ENCODE measurements around the gene YPEL2.

DNA sequence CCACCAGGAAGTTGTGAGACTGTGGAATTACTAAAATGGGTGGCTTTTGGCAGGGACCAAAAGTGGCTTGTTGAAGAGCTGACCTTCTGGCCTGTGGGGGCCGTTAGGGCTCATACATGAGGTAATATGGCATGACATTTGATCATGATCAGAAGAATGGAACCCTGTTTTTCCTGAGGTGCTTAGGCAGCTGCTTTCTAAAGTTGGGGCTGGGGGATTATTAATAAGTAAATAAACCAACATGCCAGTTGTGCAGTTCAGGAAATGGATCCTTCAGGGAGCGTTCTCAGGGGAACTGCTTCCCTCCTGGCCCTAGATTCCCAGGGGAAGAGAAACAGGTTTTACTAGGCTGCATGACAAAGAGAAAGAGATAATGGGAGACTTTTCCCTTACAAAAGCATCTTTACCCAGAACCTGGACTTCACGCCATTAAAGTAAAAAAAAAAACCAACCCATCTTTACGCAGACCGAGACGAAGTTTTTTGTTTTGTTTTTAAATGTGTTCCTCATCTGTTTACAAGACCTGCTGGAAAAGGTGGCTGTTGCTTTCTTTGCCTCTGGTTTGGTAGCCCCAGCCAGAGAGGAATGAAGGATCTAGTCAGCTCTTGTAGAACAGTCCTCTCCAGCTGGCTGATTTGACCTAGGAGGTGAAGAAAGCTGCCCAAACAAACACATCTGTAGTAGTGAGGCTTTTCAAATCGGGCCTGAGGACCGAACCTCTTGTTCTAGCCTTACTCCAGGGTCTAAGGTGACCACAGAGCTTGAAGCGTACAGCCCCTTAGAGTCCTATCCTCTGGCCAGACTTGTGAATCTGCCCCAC, 22.7 kb downstream of the YPEL2 start:
- TF ChIP-seq CTCF (conservative IDR thresholded peaks at IDR 0.05 in 1 of 2, IDR thresholded peaks at IDR 0.05 in 1 of 2; ENCODE audit: low read depth in 1 of 2, low read length in 2 of 2): no peak
- TF ChIP-seq EZH2 (IDR thresholded peaks at IDR 0.05; ENCODE audit: low read length, missing control alignments): no peak
